Jurkat, Clone E6-1 (cell line): Measurements from ENCODE around the gene HERC5.
"Not testable (repeated sequence)": the region's sequence is repeated elsewhere in the genome, so short reads cannot be mapped to it uniquely, and the experiment has no call there.

Source experiments
- DNase-seq: peaks from one replicate; pipeline ENCODE4 v3.0.0-alpha.2; 2011; ENCODE audit warnings: low read depth, low spot score
- H3K4me3 ChIP-seq: 2 replicates; pipeline ENCODE4 v1.5.1; 2011; ENCODE audit warnings: mild to moderate bottlenecking, low read length, control low read depth, moderate library complexity

Gene HERC5

GRCh38 chr4:88514557-88515511 is 57.9 kb downstream of the HERC5 start:
- no peak for DNase-seq
- H3K4me3 ChIP-seq = no peak overlapping the region

- no peak overlapping the region for H3K4me3 ChIP-seq
Observed at GRCh38 chr4:88516746-88517145, 59.8 kb downstream of the HERC5 start.

DNA sequence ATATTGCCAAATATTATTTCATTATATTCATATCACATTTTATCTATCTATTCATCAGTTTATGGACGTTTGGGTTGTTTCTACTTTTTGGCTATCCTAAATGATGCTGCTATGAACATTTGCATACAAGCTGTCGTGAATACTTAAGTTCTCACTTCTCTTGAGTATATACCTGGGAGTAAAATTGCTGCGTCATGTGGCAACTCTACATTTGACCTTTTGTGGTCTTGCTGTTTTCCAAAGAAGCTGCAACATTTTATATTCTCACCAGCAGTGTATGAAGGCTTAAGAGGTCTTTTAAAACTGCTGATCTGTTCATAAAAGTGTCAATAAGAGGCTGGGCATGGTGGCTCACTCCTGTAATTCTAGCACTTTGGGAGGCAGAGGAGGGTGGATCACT is 60.9 kb downstream of the HERC5 start:
- no peak overlapping the region for H3K4me3 ChIP-seq
- no peak for DNase-seq

More at GRCh38 chr4:88516746-88517145, 59.8 kb downstream of the HERC5 start:
- DNase-seq = no peak

DNA sequence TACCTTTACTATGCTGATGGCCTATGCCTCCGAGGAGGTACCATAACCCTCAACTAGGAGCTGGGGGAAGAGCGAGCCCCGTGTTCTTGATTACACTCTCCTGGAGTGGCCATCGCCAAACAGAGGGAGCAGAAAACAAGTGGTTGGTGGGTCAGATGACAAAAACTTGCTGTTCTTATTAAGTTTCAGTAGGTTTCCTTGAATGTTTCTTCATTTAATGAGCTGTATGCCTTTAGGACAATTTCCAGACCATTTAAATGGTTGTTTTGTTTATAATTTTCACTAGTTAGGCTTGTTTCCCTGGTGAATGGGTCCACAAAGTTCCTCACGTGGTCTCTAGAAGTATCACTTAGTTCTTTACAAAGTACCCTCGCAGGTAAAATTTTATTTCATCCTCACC is 62.0 kb downstream of the HERC5 start:
- H3K4me3 ChIP-seq = no peak overlapping the region
- DNase-seq = no peak

DNA sequence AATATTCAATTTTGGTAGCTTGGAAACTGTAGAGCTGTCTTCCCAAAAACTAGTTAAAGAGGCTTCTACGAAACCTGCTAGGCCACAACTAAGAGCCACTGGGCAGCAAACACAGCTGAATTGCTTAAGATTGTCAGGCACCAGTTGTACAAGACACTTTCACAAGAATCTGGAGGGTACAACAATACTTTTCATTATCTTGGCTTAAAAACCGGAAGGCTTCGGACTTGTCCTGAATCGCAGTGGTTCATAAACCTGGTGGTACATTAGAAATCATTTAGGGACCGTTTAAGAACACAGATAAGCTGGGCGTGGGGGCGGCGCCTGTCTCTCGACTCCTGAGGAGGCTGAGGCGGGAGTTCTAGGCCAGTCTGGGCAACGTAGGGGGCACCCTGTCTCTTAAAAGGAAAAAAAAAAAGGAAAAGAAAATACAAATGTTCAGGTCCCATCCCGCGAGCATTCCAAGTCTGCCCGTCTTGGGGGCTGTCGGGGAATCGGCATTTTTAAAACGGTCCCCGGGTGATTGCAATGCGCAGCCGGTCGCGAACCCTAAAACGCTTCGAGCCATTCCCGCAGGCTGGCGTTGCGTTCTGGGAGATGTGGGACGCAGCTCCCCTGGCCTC is 65.9 kb downstream of the HERC5 start:
- DNase-seq = no peak
- peak overlapping the region; percentile 69 for H3K4me3 ChIP-seq

GRCh38 chr4:88523325-88524129 is 66.6 kb downstream of the HERC5 start, which contains the start of gene PYURF:
PYURF (minus strand) TSS chr4:88523776; CDS start chr4:88523700, 76 bp downstream.
- peak; percentile 26 for DNase-seq
- peak within 1 kb of the TSS; percentile 69 for H3K4me3 ChIP-seq

DNA sequence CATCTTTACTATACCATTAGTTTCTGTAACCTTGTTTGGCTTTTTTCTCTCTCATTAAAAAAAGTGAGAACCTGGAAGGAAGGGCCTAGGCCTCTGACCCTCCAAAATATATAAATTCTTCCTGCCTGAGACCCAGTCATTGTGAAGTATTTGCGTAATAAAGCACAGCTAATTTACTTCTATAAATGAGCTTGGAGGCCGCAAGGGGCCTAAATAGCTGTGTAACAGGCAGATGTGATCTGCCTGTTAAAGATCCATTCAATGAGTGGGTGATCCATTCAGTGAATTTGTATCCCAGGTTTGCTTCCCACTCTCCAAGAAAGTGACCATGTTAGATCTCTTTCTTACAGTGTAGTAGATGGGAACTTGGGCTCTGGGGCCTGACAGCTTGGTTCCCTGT is 67.3 kb downstream of the HERC5 start:
- H3K4me3 ChIP-seq = peak overlapping the region; percentile 69
- no peak for DNase-seq

DNA sequence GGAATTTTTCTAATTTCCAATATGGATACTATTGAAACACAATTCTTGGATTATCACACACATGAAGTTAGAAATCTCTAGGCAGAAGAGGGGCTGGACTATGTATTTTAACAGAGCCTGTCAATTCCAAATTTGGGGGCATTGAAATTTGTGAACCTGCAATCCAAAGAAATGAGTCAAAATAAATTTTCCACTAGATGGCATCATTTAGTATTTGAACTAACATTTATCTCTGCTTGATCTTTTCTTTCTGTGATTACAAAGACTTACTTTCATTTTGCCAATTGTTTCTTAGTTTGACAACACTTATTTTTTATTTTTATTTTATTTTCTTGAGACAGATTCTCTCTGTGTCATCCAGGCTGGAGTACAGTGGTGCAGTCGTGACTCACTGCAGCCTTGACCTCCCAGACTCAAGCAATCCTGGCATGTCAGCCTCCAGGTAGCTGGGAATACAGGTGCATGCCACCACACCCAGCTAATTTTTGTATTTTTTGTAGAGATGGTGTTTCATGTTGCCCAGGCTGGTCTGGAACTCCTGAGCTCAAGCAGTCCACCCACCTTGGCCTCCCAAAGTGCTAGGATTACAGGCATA is 69.4 kb downstream of the HERC5 start:
- DNase-seq = peak; percentile 15
- no peak overlapping the region for H3K4me3 ChIP-seq

GRCh38 chr4:88527787-88528186 is 70.9 kb downstream of the HERC5 start:
- H3K4me3 ChIP-seq = no peak overlapping the region
- no peak for DNase-seq

- no peak overlapping the region for H3K4me3 ChIP-seq
- DNase-seq = no peak
Observed at GRCh38 chr4:88528861-88529260, 71.9 kb downstream of the HERC5 start.

DNA sequence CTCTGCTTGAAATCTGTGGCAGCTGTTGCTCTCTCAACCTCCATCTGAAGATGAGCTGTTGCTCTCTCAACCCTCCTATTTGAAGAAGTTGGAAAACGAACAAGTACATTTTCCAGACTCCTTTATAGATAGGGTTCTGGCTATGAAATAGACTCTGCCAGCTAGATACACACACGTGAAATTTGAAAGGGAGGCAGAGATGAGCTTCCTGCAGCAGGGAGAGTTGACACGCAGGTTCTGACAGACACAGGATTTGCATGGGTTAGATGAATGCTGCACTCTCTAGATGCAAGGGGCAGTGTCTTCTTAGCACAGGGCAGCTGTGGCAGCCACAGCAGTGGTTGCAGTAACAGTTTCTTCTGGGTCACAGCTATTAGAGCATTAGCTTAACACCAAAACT is 74.6 kb downstream of the HERC5 start:
- no peak overlapping the region for H3K4me3 ChIP-seq
- no peak for DNase-seq

DNA sequence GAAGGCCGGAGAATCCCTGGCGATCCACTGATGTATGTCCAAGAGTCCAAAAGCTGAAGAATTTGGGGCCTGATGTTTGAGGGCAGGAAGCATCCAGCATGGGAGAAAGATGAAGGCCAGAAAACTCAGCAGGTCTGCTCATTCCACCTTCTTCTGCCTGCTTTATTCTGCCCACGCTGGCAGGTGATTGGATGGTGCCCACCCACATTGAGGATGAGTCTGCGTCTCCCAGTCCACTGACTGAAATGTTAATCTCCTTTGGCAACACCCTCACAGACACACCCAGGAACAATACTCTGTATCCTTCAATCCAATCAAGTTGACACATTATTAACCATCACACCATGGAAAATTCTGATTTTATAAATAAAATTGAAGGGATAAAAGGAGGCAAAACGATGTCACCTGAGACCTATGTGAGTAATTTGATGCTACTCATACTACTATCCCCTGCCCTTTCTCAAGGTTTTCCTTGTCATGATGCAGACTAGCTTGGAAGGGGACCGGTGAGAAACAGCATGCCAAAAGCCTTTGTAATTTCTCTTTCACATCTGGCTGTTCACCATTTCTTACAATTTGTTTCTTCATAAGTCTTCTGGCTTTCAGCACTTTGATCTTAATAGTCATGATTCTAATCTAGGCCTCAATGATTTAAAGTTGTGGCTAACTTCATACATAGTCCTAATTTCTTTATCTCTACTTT is 76.3 kb downstream of the HERC5 start:
- DNase-seq = no peak
- H3K4me3 ChIP-seq = no peak overlapping the region

- DNase-seq = no peak
- no peak overlapping the region for H3K4me3 ChIP-seq
Observed at GRCh38 chr4:88533937-88534750, 77.2 kb downstream of the HERC5 start.

- H3K4me3 ChIP-seq = no peak overlapping the region
- DNase-seq = no peak
Observed at GRCh38 chr4:88535090-88535755, 78.3 kb downstream of the HERC5 start.

DNA sequence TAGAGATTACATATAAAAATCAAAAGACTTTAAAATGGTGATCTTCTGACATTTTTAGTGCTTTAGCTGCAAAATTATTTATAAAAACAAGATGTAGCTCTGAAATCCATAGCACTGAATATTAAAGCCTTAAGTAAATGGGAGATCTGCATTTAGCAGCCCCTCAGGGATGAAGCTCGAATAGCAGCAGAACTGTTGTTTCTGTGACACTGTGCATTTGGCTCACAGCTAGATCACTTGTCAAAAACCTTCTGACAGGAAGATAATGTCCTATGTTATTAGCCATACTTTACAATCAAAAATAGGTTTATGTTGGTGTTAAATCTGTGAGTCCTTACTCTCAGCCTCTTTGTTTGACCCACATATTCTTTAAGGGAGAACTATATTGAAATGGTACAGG is 80.8 kb downstream of the HERC5 start:
- H3K4me3 ChIP-seq = no peak overlapping the region
- DNase-seq = no peak

- DNase-seq = peak; percentile 28
- H3K4me3 ChIP-seq = not testable (repeated sequence)
Observed at GRCh38 chr4:88539322-88540068, 82.6 kb downstream of the HERC5 start.

DNA sequence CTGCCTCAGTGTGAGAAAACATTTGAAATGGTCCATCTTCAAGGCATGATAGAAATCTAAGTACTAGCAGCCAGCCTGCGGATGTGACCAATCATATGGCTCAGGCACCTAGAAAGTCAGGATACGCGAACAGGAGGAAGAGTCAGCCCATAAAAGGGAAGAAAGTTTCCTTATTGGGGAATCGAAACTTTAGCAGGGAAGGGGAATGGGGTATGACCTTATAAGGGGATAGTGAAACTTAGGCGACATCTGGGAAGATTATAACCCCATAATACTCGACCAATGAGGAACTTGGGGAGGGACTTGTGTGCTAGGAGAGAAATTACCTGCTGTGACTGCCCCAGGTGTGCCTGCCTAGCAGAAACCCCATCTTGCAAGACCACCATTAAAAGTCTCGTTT is 92.9 kb downstream of the HERC5 start:
- DNase-seq = no peak
- no peak overlapping the region for H3K4me3 ChIP-seq
